Heart right ventricle (tissue), 16 donors: ENCODE results near the gene CCNO. TPM values are rescaled to one million over a fixed set of nuclear protein-coding genes. Genes with fewer than 3 reads are reported as not detected.

ENCODE experiments used
- ATAC-seq, 8 donors: fragments of 200-7000 bp; cut with Tn5 transposase; one replicate each; pipeline ENCODE4 v1.9.1; 2020; ENCODE audit warnings: mild to moderate bottlenecking in 8 of 8, moderate library complexity in 8 of 8, moderate number of reproducible peaks in 1 of 8
- DNase-seq, 2 donors: peaks; one replicate each; pipeline ENCODE4 v3.0.0-alpha.2; 2020
- H3K27ac ChIP-seq, 10 donors: fragments of 200-600 bp; sonication (generic) in 2 of 10; one replicate each; pipeline versions ENCODE4 v1.5.0 to v1.8.0; 2020 to 2022; ENCODE audit warnings: mild to moderate bottlenecking in 3 of 10
- H3K27me3 ChIP-seq, 7 donors: fragments of 200-600 bp; one replicate each; pipeline ENCODE4 v1.8.0; 2021 to 2022; ENCODE audit warnings: mild to moderate bottlenecking in 2 of 7
- H3K36me3 ChIP-seq, 9 donors: fragments of 200-600 bp; sonication (generic) in 1 of 9; one replicate each; pipeline versions ENCODE4 v1.5.0 to v1.8.0; 2020 to 2022; ENCODE audit warnings: mild to moderate bottlenecking in 2 of 9
- H3K4me1 ChIP-seq, 9 donors: fragments of 200-600 bp; sonication (generic) in 1 of 9; one replicate each; pipeline versions ENCODE4 v1.5.0 to v1.8.0; 2020 to 2022; ENCODE audit warnings: mild to moderate bottlenecking in 4 of 9
- H3K4me3 ChIP-seq, 10 donors: fragments of 200-600 bp; sonication (generic) in 2 of 10; one replicate each; pipeline versions ENCODE4 v1.5.0 to v1.8.0; 2020 to 2022; ENCODE audit warnings: mild to moderate bottlenecking in 7 of 10, moderate library complexity in 2 of 10
- H3K9me3 ChIP-seq, 11 donors: fragments of 200-600 bp in 10 of 11; sonication (generic) in 2 of 11; one replicate each; pipeline versions ENCODE4 v1.5.0 to v1.8.0; 2013 to 2022; ENCODE audit warnings: mild to moderate bottlenecking in 2 of 11, control low read depth in 1 of 11, moderate library complexity in 1 of 11
- CTCF ChIP-seq, 9 donors: fragments of 200-600 bp; sonication (generic) in 2 of 9; IDR thresholded peaks; one replicate each; pipeline versions ENCODE4 v1.5.0 to v1.8.0; 2021 to 2022; ENCODE audit warnings: antibody characterized with exemption in 9 of 9, mild to moderate bottlenecking in 5 of 9, moderate library complexity in 1 of 9
- WGBS, 2 donors: extraction: QIAGEN DNeasy Blood & Tissue Kit; methylation state at CpG; one replicate each; pipeline ENCODE4 v1.1.7; 2013; ENCODE audit warnings: inconsistent platforms in 1 of 2; 5-methylcytosine and 5-hydroxymethylcytosine counted together
- intact Hi-C, 10 donors: fragments of 100-400 bp; cut with DNase I; formaldehyde crosslinking; loops; one replicate each; pipeline versions ENCODE4 v1.11.1 to v1.14.2; 2022
- polyA plus RNA-seq, 2 donors: library from polyadenylated mRNA; stranded (reverse); fragments of 200-250 nt; gene quantifications; one replicate each; pipeline ENCODE4 v1.2.3, GENCODE V29; 2013
- total RNA-seq, 10 donors: library from RNA; stranded (reverse); fragmentation: NEBNext Ultra II Directional in 3 of 10; extraction: Animal tissue kit (Norgen Biotek cat#: 25700) in 3 of 10; gene quantifications; one replicate each; pipeline versions ENCODE4 v1.2.1 to v1.2.4, GENCODE V29; 2021 to 2023
- donor health status: Arrhythmogenic right ventricular cardiomyopathy.
- donor health status: ischemic (EF 13 %, LVEDD 7.1; RV severe dilation, severe dysfunction).
- donor health status: healthy with polysubstance abuse.
- donor health status: DM: no; HTN: yes; CAD: no.
- donor health status: DM: no; HTN: no; CAD: no.
- donor health status: ischemic (EF 25% LVEDD 6.9; RV normal size, moderate dysfunction).
- donor health status: ischemic (EF 25% LVEDD 5.7; RV mildly dilated, moderate dysfunction).
- donor health status: healthy.
- donor health status: DM: yes; HTN: yes; CAD: no.
- donor health status: Ischemic cardiomyopathy.
- donor health status: ischemic (EF 35%, LVEDD 5.7; RV mildly dilated, moderate dysfunction).
- donor health status: nonischemic (EF 11% LVEDD 7.7; RV severe dilation, severe dysfunction).
- donor health status: DM: yes; HTN: yes; CAD: no.
- donor health status: PGD.
- donor health status: ischemic (EF 29% LVEDD 5.4; RV normal size, mild dysfunction).
- donor health status: nonischemic (EF 23%, LVEDD 6.1; RV moderate dilation, normal function).

Gene CCNO
- total and polyA plus RNA-seq, 12 donors: 0.07 to 0.41 (median 0.15) TPM; not detected in 9

DNA sequence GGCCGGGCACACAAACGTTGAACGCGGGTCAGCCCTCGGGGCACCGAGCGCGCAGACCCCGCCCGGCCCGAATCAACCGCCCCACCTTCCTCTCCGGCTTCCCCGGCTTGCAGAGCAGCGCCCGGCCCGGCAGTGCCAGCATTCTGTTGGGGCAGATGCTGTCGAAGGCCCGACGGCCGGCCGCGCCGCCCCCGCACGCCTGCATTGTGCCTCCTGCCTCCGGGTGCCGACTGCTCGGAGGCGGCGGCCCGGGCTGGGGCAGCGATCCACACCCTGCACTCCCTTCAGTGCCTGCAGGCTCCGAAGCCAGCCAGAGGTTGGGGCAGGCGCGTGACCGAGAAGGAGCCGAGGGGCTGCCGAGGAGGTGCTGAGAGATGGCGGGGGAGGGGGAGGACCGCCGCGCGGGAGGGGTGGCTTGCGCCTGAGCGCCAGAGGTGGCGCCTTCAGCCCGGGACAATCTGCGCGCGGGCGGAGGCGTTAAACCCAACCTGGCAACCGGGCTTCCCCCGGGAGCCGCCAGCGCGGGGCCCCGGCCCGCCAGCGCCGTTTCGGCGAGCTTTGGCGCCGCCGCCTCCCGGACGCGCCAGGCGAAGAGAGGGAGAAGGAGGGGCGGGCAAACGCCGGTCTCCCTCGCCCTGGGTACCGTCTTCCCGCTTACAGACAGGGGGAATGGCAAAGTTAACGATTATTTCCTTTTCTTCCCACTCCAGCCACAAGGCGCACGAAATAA, 6.3 kb downstream of the CCNO start, which contains the start of gene MCIDAS:
Gene MCIDAS (minus strand): TSS at position 382 of the 730 bp plus-strand sequence. CDS start 177 bp downstream, at position 205.
- ATAC-seq: peak in 5 of 8 donors; percentile 27 to 62 (median 41)
- peak in 1 of 2 donors; percentile 20 for DNase-seq
- Histone ChIP-seq H3K27me3 (peaks cover 62 to 100% (median 100%) of the 10 kb centered on the region in 7 donors), H3K9me3 (no peaks in the 10 kb centered on the region), H3K27ac (no peak within 1 kb of the TSS), H3K36me3 (no peaks in the 10 kb centered on the region), H3K4me1 (peaks cover 0 to 43% (median 30%) of the 10 kb centered on the region in 9 donors), H3K4me3 (peak within 1 kb of the TSS; percentile 17 to 48 (median 40))
- WGBS, 2 donors: 0 to 1% methylated on average over 77 to 80 of the region's 80 CpGs
- intact Hi-C loops: loop anchor here in 3 of 10 donors (5.0 to 10.0 kb wide), 3 partner anchors 50 to 55 kb away; partner anchors contain the start of gene CDC20B (in 2 of the 3)
- TF ChIP-seq CTCF (IDR thresholded peaks at IDR 0.05): peak in 3 of 9 donors; percentile 7 to 22 (median 18)

DNA sequence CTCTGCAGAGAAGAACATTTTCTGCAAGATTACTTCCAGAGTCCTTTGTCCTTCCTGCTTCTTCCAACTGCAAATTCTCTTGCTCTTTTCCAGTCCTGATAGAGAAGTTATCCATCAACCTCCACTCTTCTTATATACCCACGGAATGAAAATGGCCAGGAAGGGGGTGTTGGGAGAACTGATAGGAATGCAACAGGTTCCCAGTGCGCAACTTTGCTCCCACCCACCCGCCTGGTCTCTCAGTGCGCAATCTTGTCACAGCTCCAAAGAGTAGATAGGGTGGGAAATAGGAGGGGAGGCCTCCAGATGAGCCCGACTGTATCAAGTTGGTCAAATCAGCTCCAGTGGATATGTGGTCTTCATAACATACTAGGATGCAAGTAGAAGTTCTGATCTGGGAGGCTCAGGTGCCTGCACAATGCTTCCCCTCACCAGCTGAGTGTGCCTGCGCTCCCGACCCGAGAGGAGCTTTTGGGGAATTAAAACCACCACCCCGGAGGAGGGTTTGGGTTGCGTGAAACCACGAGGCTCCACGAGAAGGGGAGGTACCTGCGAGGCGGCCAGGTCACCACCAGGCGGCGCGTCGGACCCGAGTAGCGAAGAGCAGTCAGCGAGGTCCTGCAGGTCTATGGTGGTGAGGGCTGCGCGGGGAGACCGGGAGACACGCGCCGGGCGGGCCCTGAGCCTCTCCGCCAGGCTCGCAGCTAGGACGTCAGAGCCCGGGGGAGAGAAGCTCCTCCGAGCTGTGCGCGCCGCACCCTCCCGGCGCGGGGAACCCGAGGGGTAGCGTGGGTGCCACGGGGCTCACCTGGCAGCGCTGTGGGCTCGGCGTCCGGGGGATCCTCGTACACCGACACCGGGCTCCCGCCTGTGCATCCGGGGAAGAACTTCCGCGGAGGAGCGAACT, 7.1 kb downstream of the CCNO start:
- intact Hi-C loops: loop anchor here in 3 of 10 donors (5.0 to 10.0 kb wide), 3 partner anchors 49 to 54 kb away; partner anchors contain the start of gene CDC20B (in 2 of the 3)
- Histone ChIP-seq H3K9me3 (no peaks in the 10 kb centered on the region), H3K36me3 (no peaks in the 10 kb centered on the region), H3K4me1 (peaks cover 0 to 35% (median 21%) of the 10 kb centered on the region in 9 donors), H3K4me3 (peak overlapping the region; percentile 17 to 48 (median 40)), H3K27me3 (peaks cover 66 to 100% (median 100%) of the 10 kb centered on the region in 7 donors), H3K27ac (no peak overlapping the region)
- 5 to 6% methylated on average over 53 to 54 of the region's 54 CpGs for WGBS, 2 donors
- ATAC-seq (peak in 7 of 8 donors; percentile 17 to 65 (median 38)), DNase-seq (peak in 1 of 2 donors; percentile 33)
- peak in 6 of 9 donors; percentile 20 to 40 (median 32) for TF ChIP-seq CTCF (IDR thresholded peaks at IDR 0.05)

GRCh38 chr5:55225346-55225745, 8.1 kb downstream of the CCNO start:
- ATAC-seq (no peak), DNase-seq (no peak)
- Histone ChIP-seq H3K27ac (no peak overlapping the region), H3K9me3 (no peaks in the 10 kb centered on the region), H3K36me3 (no peaks in the 10 kb centered on the region), H3K4me3 (no peak overlapping the region), H3K27me3 (peaks cover 62 to 100% (median 100%) of the 10 kb centered on the region in 7 donors), H3K4me1 (peaks cover 4 to 38% (median 26%) of the 10 kb centered on the region in 9 donors)
- TF ChIP-seq CTCF (IDR thresholded peaks at IDR 0.05): no peak
- intact Hi-C loops: loop anchor here in 3 of 10 donors (5.0 to 10.0 kb wide), 3 partner anchors 48 to 53 kb away; partner anchors contain the start of gene CDC20B (in 2 of the 3)

GRCh38 chr5:55223812-55224240, 9.6 kb downstream of the CCNO start:
- Histone ChIP-seq H3K4me1 (peaks cover 4 to 43% (median 30%) of the 10 kb centered on the region in 9 donors), H3K27me3 (peaks cover 62 to 100% (median 100%) of the 10 kb centered on the region in 7 donors), H3K36me3 (no peaks in the 10 kb centered on the region), H3K27ac (no peak overlapping the region), H3K4me3 (no peak overlapping the region), H3K9me3 (no peaks in the 10 kb centered on the region)
- TF ChIP-seq CTCF (IDR thresholded peaks at IDR 0.05): no peak
- intact Hi-C loops: loop anchor here in 2 of 10 donors (5.0 to 10.0 kb wide), 2 partner anchors 47 to 49 kb away; partner anchors contain the start of gene CDC20B (in 1 of the 2)
- DNase-seq (no peak), ATAC-seq (no peak)
- WGBS, 2 donors: 57 to 60% methylated on average over 7 of the region's 7 CpGs
